ENCODE data around the gene VSX1. TPM values are rescaled to one million over a fixed set of nuclear protein-coding genes. Genes with fewer than 3 reads are reported as not detected.

The VSX1 gene
- total RNA-seq, 1 experiment from 2014 or later = not detected

DNA sequence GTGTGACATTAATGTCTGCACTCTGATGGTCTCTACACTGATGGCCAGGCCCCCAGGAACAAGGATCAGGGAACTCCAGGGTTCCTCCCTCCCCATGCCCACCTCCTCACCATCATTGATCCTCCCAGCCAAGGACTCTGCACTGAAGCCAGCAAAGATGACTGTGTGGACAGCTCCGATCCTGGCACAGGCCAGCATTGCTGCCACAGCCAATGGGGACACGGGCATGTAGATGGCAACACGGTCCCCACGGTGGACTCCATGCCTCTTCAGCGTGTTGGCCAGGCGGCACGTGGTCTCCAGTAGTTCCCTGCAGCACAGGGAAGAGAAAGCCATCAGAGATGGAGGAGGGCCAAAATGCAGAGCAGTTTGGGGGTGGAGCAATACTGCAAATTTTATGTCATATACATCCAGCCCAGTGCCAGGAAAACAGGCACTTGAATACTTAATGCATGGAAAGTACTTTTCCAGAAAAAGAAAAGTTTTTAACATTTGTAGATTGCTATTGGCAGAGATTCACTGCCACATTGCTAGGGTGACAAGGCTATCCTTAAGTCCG, 51.2 kb downstream of the VSX1 start:
- no peak for DNase-seq (ENCODE audit: low spot score)
- in situ Hi-C loops (cut with HindIII; ENCODE audit: low sequenced_read_pairs) = no loop called here

DNA sequence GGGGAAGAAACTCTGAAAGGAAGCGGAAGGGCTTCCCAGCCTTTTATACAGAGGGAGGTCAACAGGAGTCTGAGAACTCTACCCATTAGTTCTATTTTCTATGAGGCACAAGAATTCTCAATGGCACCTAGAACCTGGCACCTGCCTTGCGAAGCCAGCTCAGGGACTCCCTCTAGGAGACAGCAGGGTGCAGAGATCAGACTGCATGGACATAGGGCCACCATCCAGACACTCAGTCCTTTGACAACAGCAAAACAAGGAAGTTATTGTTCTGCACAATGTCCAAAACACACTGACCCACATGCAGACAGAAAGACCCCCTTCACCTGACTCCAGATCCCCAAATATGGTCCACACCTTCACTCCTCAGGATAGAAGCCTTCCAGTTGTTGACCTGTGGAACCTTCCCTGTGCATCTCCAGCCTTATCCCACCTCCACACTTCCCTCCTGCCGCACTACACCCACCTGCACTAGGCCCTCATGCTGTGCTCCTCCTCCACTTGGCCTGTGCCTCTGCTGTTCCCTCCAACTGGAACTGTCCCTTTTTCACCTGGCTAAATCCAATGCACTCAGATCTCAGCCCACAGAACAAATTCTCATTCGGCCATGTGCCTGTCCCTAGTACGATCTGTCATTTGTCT, 51.8 kb downstream of the VSX1 start:
- DNase-seq (ENCODE audit: low spot score) = no peak
- in situ Hi-C loops (cut with HindIII; ENCODE audit: low sequenced_read_pairs) = no loop called here

DNA sequence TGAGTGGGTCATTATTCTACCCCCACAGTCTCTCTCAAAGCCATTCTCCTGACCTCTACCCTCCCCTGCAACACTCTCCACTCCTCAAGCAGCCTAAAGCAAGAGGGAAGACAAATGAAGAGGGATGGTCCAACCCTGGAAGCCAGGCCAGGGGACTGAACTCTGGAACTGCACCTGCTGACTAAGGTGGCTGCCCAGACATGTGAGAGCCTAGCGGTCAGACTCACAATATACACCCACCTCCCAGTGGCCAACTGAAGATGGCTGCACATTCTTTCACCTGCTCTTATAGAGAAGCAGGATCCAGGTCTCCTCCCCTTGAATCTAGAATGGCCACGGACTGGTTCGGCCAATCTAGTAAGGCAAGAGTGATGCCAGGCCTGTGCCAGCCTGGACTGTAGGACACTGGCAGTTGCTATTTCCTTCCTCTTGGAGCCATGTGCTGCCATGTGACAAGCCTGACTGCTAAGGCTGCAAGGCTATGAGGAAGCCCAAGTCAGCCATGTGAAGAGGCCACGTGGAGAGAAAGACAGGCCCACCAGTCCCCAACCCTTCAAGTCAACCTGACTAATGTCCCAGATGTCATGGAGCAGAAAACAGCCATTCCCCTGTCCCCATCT, 55.8 kb downstream of the VSX1 start:
- in situ Hi-C loops (cut with HindIII; ENCODE audit: low sequenced_read_pairs) = no loop called here

More for the DNA sequence above, 55.8 kb downstream of the VSX1 start:
- DNase-seq (ENCODE audit: low spot score) = no peak

Other genes with a start within 250 kb of the VSX1 start
- not detected in 2 replicates for gene CST7, start 132.9 kb downstream of the VSX1 start, total RNA-seq (2014; rRNA removed; shearing (Covaris generic))
- gene APMAP, start 89.4 kb downstream of the VSX1 start, total RNA-seq (2014; rRNA removed; shearing (Covaris generic)) = 94.6 and 98.6 TPM in 2 replicates
- not detected in 2 replicates for gene ACSS1, start 24.0 kb downstream of the VSX1 start, total RNA-seq (2014; rRNA removed; shearing (Covaris generic))
- gene ENTPD6, start 113.6 kb upstream of the VSX1 start, total RNA-seq (2014; rRNA removed; shearing (Covaris generic)) = 68.3 and 71.3 TPM in 2 replicates
- 48.4 and 63.3 TPM in 2 replicates for gene PYGB, start 165.9 kb upstream of the VSX1 start, total RNA-seq (2014; rRNA removed; shearing (Covaris generic))